EH (cell line): ENCODE measurements around the gene MGAT4C.
A peak's percentile ranks its signal among the peaks of the same experiment; 100 is the strongest.

ENCODE experiments used
- DNase-seq: peaks from one replicate; pipeline ENCODE4 v3.0.0-alpha.2; 2015; ENCODE audit warnings: low read depth

MGAT4C gene

DNA sequence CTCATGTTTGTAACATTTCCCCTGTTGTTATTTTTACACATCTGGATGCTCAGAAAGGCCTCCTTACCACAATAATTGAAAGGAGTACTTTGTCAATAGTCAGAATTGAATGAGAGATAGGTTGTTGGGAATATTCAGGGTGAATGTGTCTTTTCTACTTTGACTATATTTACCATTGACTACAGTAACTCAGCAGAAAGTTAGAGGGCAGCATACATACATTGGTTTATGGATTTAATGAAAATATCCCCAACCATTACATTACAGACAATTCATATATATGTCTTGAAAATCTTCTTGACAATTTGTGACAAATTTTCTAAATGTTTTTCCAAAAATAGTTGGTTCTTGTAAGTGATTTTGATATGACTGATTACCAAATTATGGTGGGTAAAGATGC lies 284.4 kb downstream of the MGAT4C start:
- DNase-seq: no peak

DNA sequence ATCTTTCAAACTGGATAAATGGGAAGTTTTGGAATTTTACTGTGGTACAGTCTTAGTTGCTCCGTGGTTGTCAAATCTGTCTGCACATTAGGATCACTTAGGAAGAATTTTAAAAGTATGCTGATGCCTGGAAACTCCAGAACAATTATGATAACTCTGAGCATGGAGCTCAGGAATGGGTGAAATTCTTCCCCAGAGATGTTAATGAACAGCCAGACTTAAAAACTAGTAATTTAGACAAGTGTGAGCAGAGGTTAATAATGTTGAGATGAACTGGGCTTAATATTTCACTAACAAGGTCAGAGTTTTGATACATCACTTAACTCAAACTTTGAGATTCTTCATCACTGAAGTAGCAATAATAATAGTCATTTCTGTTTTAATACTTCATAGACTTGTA lies 287.6 kb downstream of the MGAT4C start:
- no peak for DNase-seq

GRCh38 chr12:85963326-85963725 lies 292.9 kb downstream of the MGAT4C start:
- DNase-seq: no peak

DNA sequence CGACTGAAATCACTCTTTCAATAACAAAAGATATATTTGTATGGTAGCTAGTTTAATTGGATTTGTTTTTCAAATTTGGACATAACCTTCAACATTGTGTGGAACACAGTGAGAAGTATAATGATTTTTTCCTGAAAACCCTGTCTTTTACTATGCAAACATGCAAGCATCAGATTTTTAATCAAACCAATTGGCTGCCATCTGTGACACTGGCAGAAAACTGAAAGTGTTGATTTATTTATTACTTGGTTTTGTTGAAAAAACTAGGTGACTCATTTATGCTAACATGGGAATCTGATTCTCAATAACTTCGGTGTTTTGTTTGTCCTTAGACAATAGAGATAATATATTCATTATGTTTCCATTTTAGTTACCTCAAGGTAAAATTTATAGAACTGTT lies 300.1 kb downstream of the MGAT4C start:
- no peak for DNase-seq

DNA sequence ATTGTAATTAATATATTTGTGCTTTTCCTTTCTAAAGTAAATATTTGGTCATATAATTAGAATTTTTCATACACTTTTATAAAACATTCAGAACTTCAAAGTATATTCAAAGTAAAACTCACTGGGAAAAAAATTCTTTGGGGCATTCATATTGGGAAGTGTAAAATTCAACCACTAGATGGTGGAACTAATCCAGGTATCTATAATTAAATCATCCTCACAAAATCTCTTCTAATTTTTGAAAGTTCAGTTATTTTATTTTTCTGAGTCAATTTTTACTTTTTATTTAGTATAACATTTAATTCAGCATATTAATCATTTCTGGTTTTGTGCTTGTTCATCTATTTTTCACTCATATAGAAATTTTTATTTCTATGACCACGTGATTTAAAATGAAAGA lies 301.1 kb downstream of the MGAT4C start:
- DNase-seq: no peak

DNA sequence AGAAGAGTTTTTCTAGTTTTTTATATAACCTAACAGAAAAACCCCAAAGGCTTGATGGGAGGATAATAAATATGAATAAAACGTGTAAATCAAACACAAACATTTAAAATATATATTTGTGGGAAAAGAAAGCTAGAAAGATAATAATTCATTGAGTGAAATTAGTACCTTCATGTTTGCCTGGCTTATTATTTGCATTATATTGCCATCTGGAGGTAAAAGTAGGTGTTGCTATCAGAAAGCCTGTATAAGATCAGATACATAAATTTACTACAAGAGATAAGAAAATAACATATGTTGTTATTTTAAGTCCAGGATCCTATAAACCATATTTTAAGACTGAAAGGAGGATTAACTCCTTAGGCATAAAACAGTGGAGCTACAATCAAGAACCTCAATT lies 304.4 kb downstream of the MGAT4C start:
- no peak for DNase-seq

DNA sequence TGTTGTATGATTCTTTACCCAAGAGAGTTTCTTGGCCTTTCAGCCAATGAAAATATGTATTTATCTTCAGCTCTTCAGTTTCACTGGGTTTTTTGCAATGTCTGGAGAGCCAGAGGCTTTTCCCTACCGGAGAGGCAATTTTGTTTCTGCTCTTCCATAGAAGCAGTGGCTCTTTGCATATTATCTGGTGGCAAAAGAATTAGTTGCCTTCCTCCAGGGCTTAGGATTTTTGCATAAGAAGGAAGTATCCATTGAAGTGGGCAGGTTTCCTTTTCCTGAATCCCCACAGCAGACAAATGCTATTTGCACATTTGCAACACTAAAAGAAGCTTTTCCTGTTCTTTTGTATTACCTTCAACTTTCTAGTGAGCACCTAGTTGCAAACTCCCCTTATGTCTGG lies 306.9 kb downstream of the MGAT4C start:
- DNase-seq: no peak

- no peak for DNase-seq
Observed at GRCh38 chr12:85948340-85948739, 307.9 kb downstream of the MGAT4C start.

DNA sequence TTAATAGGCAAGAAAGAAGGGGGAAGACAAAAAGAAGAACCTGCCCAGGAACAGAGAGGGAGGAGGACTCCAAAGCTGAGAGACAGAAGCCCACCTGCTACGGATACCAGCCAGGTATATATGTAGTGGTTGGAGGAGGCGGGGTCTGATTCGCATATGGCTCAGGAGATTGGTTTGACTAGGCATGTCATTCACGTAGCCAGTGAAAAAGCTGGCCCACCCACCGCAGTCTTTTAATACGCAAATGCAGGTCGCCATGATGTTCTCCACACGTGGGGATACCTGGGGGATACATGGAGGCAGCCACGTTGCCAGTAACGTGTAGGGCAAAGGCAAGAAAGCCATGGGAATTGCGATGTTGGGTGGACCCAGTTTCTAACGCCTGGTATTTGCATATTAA lies 308.9 kb downstream of the MGAT4C start:
- no peak for DNase-seq

- no peak for DNase-seq
Observed at GRCh38 chr12:85946375-85946774, 309.8 kb downstream of the MGAT4C start.

GRCh38 chr12:85927166-85927565 lies 329.0 kb downstream of the MGAT4C start:
- no peak for DNase-seq

- peak; percentile 22 for DNase-seq
Observed at GRCh38 chr12:85923767-85924331, 332.3 kb downstream of the MGAT4C start.

DNA sequence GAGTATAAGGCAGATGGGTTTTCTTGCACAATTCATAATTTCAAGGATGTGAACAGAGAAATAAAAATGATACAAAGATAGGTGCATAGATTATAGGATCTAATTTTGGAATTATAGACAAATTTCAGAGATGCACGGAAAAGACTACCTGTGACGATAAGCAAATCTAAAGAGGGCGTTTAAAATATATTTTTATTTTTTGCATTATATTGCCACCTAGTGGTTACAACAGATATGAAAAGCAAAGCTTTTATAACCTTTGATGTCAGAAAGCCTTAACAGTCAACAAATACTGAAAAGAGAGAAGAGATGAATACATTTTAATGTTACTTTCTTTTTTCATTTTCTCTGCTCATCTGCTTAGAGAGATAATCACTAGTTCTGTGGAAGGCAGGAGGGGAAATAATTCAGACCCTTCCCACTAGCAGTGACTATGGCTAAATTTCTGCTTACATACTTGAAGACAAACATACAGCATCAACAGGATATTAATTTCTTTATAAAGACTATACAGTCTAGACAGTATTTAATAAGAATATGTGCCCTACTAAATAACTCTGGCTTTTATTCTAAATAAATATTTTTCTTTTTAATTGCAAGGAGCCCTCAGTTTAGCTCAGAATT lies 335.8 kb downstream of the MGAT4C start:
- peak; percentile 10 for DNase-seq
